B cell (primary cell): Measurements from ENCODE around the gene RTF2.

Experiments used
- CTCF ChIP-seq: fragments of 200-600 bp; IDR thresholded peaks from one replicate; pipeline ENCODE4 v1.8.0; 2022; ENCODE audit warnings: antibody characterized with exemption, mild to moderate bottlenecking
- EZH2 ChIP-seq: IDR thresholded peaks from 2 replicates; pipeline ENCODE4 v1.6.1; 2012; ENCODE audit warnings: borderline replicate concordance, low read depth, mild to moderate bottlenecking, moderate library complexity, low read length; ENCODE audit not compliant: insufficient read depth, poor library complexity, severe bottlenecking

- no peak for TF ChIP-seq CTCF
- no peak for TF ChIP-seq EZH2
Observed at GRCh38 chr20:56519551-56519950, 51.1 kb downstream of the RTF2 start.
